H9 (cell line): ENCODE results near the gene SETBP1. TPM values are rescaled to one million over a fixed set of nuclear protein-coding genes. Genes with fewer than 3 reads are reported as not detected.

Experiments used
- DNase-seq: peaks from one replicate; pipeline ENCODE4 v3.0.0-alpha.2; 2017
- H2AFZ ChIP-seq: one replicate; pipeline ENCODE4 v1.6.1; 2013; ENCODE audit warnings: mild to moderate bottlenecking, low read length, control low read depth, moderate library complexity
- H2AK5ac ChIP-seq: 2 replicates; pipeline ENCODE4 v1.6.1; 2013; ENCODE audit warnings: low read length, control low read depth, mixed read lengths; ENCODE audit not compliant: insufficient read length
- H2BK120ac ChIP-seq: one replicate; pipeline ENCODE4 v1.6.1; 2013; ENCODE audit warnings: low read depth, mild to moderate bottlenecking, low read length, control low read depth, inconsistent platforms; ENCODE audit not compliant: poor library complexity, severe bottlenecking
- H2BK12ac ChIP-seq: 2 replicates; pipeline ENCODE4 v1.6.1; 2013; ENCODE audit warnings: low read length, control low read depth, mixed read lengths, low read depth; ENCODE audit not compliant: insufficient read length
- H2BK15ac ChIP-seq: 2 replicates; pipeline ENCODE4 v1.6.1; 2013; ENCODE audit warnings: low read depth, low read length, control low read depth
- H2BK20ac ChIP-seq: one replicate; pipeline ENCODE4 v1.6.1; 2013; ENCODE audit warnings: low read depth, mild to moderate bottlenecking, low read length, control low read depth, inconsistent platforms; ENCODE audit not compliant: poor library complexity, severe bottlenecking
- H2BK5ac ChIP-seq: 2 replicates; pipeline ENCODE4 v1.6.1; 2013; ENCODE audit warnings: low read length, control low read depth, mixed read lengths; ENCODE audit not compliant: insufficient read length
- H3K14ac ChIP-seq: 2 replicates; pipeline ENCODE4 v1.6.1; 2013; ENCODE audit warnings: low read length, control low read depth; ENCODE audit not compliant: insufficient read depth
- H3K18ac ChIP-seq: 2 replicates; pipeline ENCODE4 v1.6.1; 2013; ENCODE audit warnings: low read depth, mild to moderate bottlenecking, mixed read lengths, low read length, control low read depth; ENCODE audit not compliant: insufficient read length
- H3K23ac ChIP-seq: 2 replicates; pipeline ENCODE4 v1.6.1; 2013; ENCODE audit warnings: low read length, control low read depth, mixed read lengths, low read depth; ENCODE audit not compliant: insufficient read length
- H3K23me2 ChIP-seq: 2 replicates; pipeline ENCODE4 v1.6.1; 2013; ENCODE audit warnings: low read depth, mild to moderate bottlenecking, mixed read lengths, low read length, control low read depth; ENCODE audit not compliant: insufficient read length, poor library complexity, severe bottlenecking
- H3K27ac ChIP-seq: 2 replicates; pipeline ENCODE4 v1.5.1; 2013; ENCODE audit warnings: low read length, control low read depth, mixed read lengths, low read depth; ENCODE audit not compliant: insufficient read length
- H3K27me3 ChIP-seq: 2 replicates; pipeline ENCODE4 v1.6.1; 2013; ENCODE audit warnings: low read length, control low read depth, inconsistent platforms; ENCODE audit not compliant: insufficient read depth
- H3K4ac ChIP-seq: 2 replicates; pipeline ENCODE4 v1.6.1; 2013; ENCODE audit warnings: low read depth, mild to moderate bottlenecking, control low read depth, inconsistent platforms, low read length, moderate library complexity
- H3K4me1 ChIP-seq: 2 replicates; pipeline ENCODE4 v1.6.1; 2013; ENCODE audit warnings: low read length, control low read depth, inconsistent platforms; ENCODE audit not compliant: insufficient read depth
- H3K4me2 ChIP-seq: 2 replicates; pipeline ENCODE4 v1.6.1; 2013; ENCODE audit warnings: low read length, control low read depth, mixed read lengths; ENCODE audit not compliant: insufficient read length, insufficient read depth
- H3K56ac ChIP-seq: 2 replicates; pipeline ENCODE4 v1.6.1; 2013; ENCODE audit warnings: low read depth, mild to moderate bottlenecking, mixed read lengths, low read length, control low read depth; ENCODE audit not compliant: insufficient read length
- H3K79me1 ChIP-seq: 2 replicates; pipeline ENCODE4 v1.6.1; 2013; ENCODE audit warnings: low read depth, mild to moderate bottlenecking, moderate library complexity, low read length, control low read depth, inconsistent platforms; ENCODE audit not compliant: insufficient read depth, poor library complexity, severe bottlenecking
- H3K79me2 ChIP-seq: 2 replicates; pipeline ENCODE4 v1.6.1; 2013; ENCODE audit warnings: low read length, control low read depth, inconsistent platforms; ENCODE audit not compliant: insufficient read depth
- H3K9ac ChIP-seq: 2 replicates; pipeline ENCODE4 v1.6.1; 2013; ENCODE audit warnings: low read length, control low read depth, mixed read lengths; ENCODE audit not compliant: insufficient read length; ENCODE audit errors: extremely low read depth
- H3K9me3 ChIP-seq: one replicate; pipeline ENCODE4 v1.6.1; 2013; ENCODE audit warnings: low read depth, low read length, inconsistent platforms; ENCODE audit not compliant: control insufficient read depth
- H3T11ph ChIP-seq: one replicate; pipeline ENCODE4 v1.6.1; 2013; ENCODE audit warnings: mild to moderate bottlenecking, low read length, control low read depth, inconsistent platforms
- H4K20me1 ChIP-seq: one replicate; pipeline ENCODE4 v1.6.1; 2013; ENCODE audit not compliant: control insufficient read depth, insufficient read length, insufficient read depth
- H4K5ac ChIP-seq: 2 replicates; pipeline ENCODE4 v1.6.1; 2013; ENCODE audit warnings: low read depth, mild to moderate bottlenecking, mixed read lengths, low read length, control low read depth; ENCODE audit not compliant: insufficient read length
- H4K8ac ChIP-seq: replicated peaks from 2 replicates; pipeline ENCODE4 v1.6.1; 2013; ENCODE audit warnings: low read length, control low read depth, mixed read lengths, low read depth; ENCODE audit not compliant: insufficient read length
- H4K91ac ChIP-seq: 2 replicates; pipeline ENCODE4 v1.6.1; 2013; ENCODE audit warnings: low read depth, mild to moderate bottlenecking, moderate library complexity, mixed read lengths, low read length, control low read depth; ENCODE audit not compliant: insufficient read length
- H3K27ac Mint-ChIP-seq, 3 experiments: 2 replicates in 2 of 3; 3 replicates in 1 of 3; pipeline ENCODE4 v1.8.0; 2020 to 2021; ENCODE audit warnings: mixed read lengths in 3 of 3, mild to moderate bottlenecking in 1 of 3, moderate library complexity in 1 of 3
- H3K27me3 Mint-ChIP-seq: 2 replicates; pipeline ENCODE4 v1.8.0; 2021; ENCODE audit warnings: low read depth, mild to moderate bottlenecking, moderate library complexity, mixed read lengths
- H3K36me3 Mint-ChIP-seq, 3 experiments: 2 replicates in 2 of 3; 3 replicates in 1 of 3; pipeline ENCODE4 v1.8.0; 2020 to 2021; ENCODE audit warnings: low read depth in 3 of 3, mixed read lengths in 3 of 3; ENCODE audit not compliant: insufficient read depth in 1 of 3
- H3K4me1 Mint-ChIP-seq, 2 experiments: 2 replicates each; pipeline ENCODE4 v1.8.0; 2020; ENCODE audit warnings: mixed read lengths in 2 of 2
- H3K4me3 Mint-ChIP-seq, 2 experiments: 2 replicates in 1 of 2; 3 replicates in 1 of 2; pipeline ENCODE4 v1.8.0; 2020 to 2021; ENCODE audit warnings: mild to moderate bottlenecking in 2 of 2, mixed read lengths in 2 of 2, moderate library complexity in 1 of 2
- H3K9me3 Mint-ChIP-seq, 2 experiments: 2 replicates in 1 of 2; 3 replicates in 1 of 2; pipeline ENCODE4 v1.8.0; 2020; ENCODE audit warnings: mild to moderate bottlenecking in 2 of 2, mixed read lengths in 2 of 2, moderate library complexity in 1 of 2
- WGBS: extraction: QIAGEN DNeasy Blood & Tissue Kit; methylation state at CpG from one replicate; pipeline ENCODE4 v1.1.7; 2013; ENCODE audit warnings: missing lambda C conversion rate, low lambda C conversion rate, mixed read lengths; ENCODE audit not compliant: insufficient read length; ENCODE audit errors: extremely low coverage; 5-methylcytosine and 5-hydroxymethylcytosine counted together
- total RNA-seq: library from RNA; stranded (reverse); gene quantifications from 2 replicates; pipeline ENCODE4 v1.2.1, GENCODE V29; 2021
- TF ChIP-seq, protein P1 (sequence below): fragments of 200-600 bp; sonication (generic); conservative IDR thresholded peaks from 3 replicates; pipeline ENCODE4 v1.8.0; 2021; ENCODE audit warnings: antibody characterized with exemption, mild to moderate bottlenecking

The SETBP1 gene
- total RNA-seq, 1 experiment from 2014 or later = 4.6 TPM

- no peak overlapping the region for H2AFZ ChIP-seq
- Mint-ChIP-seq H3K27me3 (no peaks in the 10 kb centered on the region), H3K36me3 (no peaks in the 10 kb centered on the region; a peak in 1 of 7 replicates), H3K4me3 (no peak overlapping the region), H3K27ac (no peak overlapping the region), H3K9me3 (no peaks in the 10 kb centered on the region), H3K4me1 (peaks cover 21 to 37% of the 10 kb centered on the region in 2 experiments)
- no peak overlapping the region for H2BK15ac ChIP-seq
- H3K23ac ChIP-seq = no peak overlapping the region
- TF ChIP-seq, protein P1, sequence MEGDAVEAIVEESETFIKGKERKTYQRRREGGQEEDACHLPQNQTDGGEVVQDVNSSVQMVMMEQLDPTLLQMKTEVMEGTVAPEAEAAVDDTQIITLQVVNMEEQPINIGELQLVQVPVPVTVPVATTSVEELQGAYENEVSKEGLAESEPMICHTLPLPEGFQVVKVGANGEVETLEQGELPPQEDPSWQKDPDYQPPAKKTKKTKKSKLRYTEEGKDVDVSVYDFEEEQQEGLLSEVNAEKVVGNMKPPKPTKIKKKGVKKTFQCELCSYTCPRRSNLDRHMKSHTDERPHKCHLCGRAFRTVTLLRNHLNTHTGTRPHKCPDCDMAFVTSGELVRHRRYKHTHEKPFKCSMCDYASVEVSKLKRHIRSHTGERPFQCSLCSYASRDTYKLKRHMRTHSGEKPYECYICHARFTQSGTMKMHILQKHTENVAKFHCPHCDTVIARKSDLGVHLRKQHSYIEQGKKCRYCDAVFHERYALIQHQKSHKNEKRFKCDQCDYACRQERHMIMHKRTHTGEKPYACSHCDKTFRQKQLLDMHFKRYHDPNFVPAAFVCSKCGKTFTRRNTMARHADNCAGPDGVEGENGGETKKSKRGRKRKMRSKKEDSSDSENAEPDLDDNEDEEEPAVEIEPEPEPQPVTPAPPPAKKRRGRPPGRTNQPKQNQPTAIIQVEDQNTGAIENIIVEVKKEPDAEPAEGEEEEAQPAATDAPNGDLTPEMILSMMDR = no peak
- no peak overlapping the region for H2BK20ac ChIP-seq
- H3K79me1 ChIP-seq = no peaks in the 10 kb centered on the region
- no peaks in the 10 kb centered on the region for H3K23me2 ChIP-seq
- H3K27ac ChIP-seq = no peak overlapping the region
- H4K20me1 ChIP-seq = no peaks in the 10 kb centered on the region
- H4K91ac ChIP-seq = no peak overlapping the region
- H3K4ac ChIP-seq = no peak overlapping the region
- H2BK5ac ChIP-seq = no peak overlapping the region
- no peak overlapping the region for H3K56ac ChIP-seq
- no peak overlapping the region for H3K18ac ChIP-seq
- no peak overlapping the region for H3T11ph ChIP-seq
- H2BK120ac ChIP-seq = no peak overlapping the region
- no peaks in the 10 kb centered on the region for H3K4me1 ChIP-seq
- no peak for DNase-seq
- no peak overlapping the region for H4K5ac ChIP-seq
- H3K14ac ChIP-seq = no peak overlapping the region
- H4K8ac ChIP-seq = no peak overlapping the region
- H3K4me2 ChIP-seq = no peak overlapping the region
- H2BK12ac ChIP-seq = no peak overlapping the region
- WGBS = no CpG with 5 or more reads among the region's 3 CpGs
- H3K27me3 ChIP-seq = no peaks in the 10 kb centered on the region
- H3K9ac ChIP-seq = no peak overlapping the region
- no peaks in the 10 kb centered on the region for H3K79me2 ChIP-seq
- no peak overlapping the region for H2AK5ac ChIP-seq
- H3K9me3 ChIP-seq = no peaks in the 10 kb centered on the region
Measured at GRCh38 chr18:44781886-44782285, 101.2 kb downstream of the SETBP1 start.
